Activated effector memory CD4-positive, alpha-beta T cell treated with anti-CD3 and anti-CD28 coated beads, Interleukin-2, amount 50 U/mL, for 16 hours (primary cell): ENCODE measurements around the gene BTK.

Source experiments
- DNase-seq: peaks from one replicate; pipeline ENCODE4 v3.0.0-alpha.2; 2020

BTK gene

GRCh38 chrX:101393530-101394305 is 7.7 kb upstream of the BTK start:
- DNase-seq: no peak

DNA sequence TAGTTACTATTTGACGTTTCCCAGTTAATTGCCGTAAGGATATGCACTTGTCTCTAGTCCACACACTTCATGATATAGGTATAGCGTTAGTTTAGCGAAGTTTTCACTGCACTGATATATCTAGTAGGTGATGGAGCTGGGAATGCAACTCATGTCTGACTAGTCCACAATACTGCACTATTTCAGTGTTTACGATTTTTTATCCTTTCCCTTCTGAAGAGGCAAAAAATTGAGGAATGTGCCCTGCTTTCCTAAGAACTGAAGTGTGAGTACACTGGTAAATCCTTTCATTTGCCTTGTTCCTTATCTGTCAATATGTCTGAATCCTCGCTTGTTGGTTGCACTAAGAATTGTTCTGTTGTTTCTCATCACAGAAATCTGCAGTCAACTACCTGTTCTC is 5.8 kb upstream of the BTK start:
- no peak for DNase-seq

DNA sequence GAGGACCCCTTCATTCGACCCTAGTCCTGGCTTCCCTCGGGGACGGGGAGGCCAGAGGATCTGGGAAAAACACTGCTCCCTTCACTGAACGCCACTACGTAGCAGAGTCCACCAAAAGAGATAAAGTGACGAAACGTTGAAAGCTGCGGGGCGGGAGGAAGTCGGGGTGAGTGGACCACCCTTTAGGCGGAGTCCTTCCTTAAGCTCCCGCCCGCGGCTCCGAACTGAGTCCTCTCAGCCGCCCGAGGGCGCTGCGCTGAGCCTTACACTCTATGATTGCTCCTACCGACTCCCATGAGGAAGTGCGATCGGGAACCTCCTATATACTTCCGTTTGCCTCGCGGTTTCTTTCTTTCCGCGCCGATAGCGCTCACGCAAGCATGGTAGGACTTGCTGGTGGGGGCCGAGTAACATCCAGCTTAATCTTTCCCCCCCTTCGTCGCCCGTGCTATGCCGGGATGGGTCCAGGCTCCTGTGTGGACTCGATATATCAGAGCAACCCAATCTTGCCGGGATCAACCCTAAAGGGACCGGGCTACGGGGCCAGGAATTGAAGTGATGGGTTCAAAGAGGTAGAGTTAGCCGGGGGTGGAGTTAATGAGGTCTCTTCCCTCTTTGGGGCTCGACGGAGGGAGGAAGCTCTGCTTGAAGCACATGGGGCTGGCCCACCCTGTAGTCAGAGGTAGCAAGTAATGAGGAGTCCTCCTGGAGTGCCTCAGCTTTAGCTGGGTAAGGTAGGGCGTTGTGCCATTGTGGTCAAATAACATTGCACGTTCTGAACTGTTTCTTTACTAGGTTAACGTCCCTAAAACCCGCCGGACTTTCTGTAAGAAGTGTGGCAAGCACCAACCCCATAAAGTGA is 4.9 kb upstream of the BTK start, which contains the start of gene RPL36A:
Gene RPL36A (plus strand): TSS at position 348 of the 862 bp plus-strand sequence. CDS start 33 bp downstream, at position 381.
- DNase-seq: peak; percentile 93

DNA sequence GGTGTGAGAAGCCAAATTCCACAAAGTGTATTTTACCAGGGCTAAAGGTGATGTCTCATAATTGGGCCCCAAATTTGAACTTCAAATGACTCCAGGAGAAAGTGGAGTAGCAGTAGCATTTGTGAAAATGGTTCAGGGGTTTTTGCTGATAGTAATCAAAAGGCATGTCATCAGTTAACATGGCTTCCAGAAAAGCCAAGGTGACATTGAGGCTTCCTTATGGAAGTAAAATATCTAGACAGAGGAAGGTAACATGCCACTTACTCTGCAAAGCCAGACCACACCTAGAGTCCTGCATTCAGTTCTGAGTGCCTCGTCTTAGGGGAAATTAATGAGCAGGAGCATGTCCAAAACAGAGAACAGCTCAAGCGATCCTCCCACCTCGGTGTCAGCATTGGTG is 2.6 kb upstream of the BTK start:
- no peak for DNase-seq

DNA sequence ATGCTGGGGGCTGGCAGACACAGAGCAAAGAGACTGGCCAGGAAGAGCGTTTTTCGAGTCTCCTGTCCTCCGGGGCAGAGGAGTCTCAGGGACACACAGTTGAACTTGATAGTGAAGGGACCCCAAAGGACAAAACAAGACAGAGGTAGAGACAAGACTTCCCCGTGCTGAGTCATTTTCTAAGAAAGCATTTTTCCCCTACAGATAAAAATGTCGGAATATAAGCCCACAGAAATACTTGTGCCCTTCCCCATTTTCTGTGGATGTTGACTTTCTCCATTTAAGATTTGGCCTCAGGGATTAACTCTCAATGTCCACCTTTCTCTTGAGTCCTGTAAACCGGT is 523 bp upstream of the BTK start:
- no peak for DNase-seq

DNA sequence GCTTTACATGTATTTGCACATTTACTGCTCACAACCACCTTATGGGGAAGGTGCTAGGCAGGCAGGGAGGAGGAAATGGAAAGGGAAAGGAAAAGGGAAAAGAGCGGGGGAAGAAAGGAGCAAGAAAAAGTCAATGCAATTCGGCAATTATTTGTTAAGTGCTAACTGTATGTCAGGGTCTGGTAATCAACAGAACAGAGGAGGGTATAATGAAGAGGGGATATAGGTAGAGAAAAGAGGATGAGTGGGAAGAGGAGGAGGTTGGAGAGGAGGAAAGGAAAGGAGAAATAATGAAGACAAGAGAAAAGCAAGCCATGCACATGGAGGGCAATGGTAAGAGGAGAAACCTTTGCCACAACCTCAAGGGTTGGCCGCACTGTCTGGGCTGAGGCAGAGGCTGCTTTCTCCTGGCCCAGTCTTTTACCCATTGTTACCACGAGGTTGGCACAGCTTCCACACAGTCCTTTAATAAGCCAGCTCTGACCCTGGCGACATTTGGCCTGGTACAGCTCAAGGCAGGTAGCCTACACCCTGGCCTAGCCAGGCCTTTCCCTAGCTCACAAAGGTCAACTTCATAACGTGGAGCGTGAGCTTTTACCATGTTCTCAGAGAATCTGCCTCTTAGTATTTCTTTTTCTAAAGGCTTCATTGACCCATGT is 836 bp downstream of the BTK start:
- no peak for DNase-seq

GRCh38 chrX:101383679-101384205 is 2.2 kb downstream of the BTK start:
- DNase-seq: no peak

GRCh38 chrX:101377547-101377946 is 8.4 kb downstream of the BTK start:
- no peak for DNase-seq

- DNase-seq: no peak
These were observed 15.0 kb downstream of the BTK start for GRCh38 chrX:101370888-101371504.

DNA sequence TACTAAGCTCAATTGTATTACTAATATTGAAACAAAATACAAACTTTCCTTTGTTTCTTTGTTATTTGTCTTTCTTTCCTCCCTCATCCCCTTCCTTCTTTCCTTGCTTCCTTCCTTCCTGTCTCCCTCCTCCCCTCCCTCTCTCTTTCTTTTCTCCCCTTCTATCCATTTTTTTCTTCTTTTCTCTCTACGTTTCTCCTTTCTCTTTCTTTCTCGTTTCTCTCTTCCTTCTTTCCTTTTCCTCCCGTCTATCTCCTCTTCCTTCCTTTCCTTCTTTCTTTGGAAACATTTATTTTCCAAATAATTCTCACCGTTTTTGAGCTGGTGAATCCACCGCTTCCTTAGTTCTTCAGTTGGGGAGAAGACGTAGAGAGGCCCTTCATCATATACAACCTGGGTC is 16.3 kb downstream of the BTK start:
- no peak for DNase-seq

DNA sequence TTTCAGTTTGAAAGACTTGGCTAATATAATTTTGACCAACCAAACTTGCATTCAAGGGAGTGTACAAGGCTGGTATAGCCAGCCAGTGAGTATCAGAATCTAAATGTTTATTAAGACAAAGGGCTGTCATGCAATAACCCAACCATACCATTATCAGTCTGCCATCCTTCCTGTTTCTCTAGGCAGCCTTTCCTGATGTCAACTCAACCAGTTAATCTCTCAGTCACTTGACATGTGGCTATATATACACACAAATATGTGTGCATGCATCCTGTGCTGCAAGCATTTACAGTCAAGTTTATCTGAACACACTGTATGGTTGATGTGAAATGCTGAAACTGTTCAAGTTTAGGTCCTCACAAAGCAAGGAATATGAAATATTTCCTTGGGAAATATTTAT is 17.2 kb downstream of the BTK start:
- DNase-seq: no peak

DNA sequence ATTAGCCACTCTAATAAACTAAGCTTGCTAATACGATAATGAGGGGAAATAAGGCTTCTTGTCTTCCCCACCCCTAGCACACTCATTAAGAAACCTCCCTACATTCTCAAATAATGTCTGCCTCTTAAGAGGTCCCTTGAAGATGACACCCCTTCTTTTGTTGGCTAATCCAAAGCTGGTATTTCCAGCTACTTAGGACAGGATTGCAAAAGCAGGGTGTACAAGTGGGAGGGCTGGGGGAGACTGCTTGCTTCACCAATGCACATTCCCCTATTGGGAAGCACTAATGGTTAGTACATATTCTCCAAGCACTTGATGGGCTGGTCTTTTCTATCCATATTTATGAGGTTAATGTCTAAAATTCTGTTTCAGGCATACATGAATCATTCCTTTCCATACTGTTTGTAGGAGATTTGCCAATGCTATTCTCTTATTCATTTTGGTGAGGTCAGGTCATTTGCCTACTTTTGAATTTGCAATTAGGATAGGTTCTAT is 20.6 kb downstream of the BTK start:
- no peak for DNase-seq

- DNase-seq: no peak
These were observed 23.2 kb downstream of the BTK start for GRCh38 chrX:101362757-101363156.

- DNase-seq: no peak
These were observed 23.9 kb downstream of the BTK start for GRCh38 chrX:101362116-101362515.

- no peak for DNase-seq
These were observed 25.6 kb downstream of the BTK start for GRCh38 chrX:101360390-101360789.

DNA sequence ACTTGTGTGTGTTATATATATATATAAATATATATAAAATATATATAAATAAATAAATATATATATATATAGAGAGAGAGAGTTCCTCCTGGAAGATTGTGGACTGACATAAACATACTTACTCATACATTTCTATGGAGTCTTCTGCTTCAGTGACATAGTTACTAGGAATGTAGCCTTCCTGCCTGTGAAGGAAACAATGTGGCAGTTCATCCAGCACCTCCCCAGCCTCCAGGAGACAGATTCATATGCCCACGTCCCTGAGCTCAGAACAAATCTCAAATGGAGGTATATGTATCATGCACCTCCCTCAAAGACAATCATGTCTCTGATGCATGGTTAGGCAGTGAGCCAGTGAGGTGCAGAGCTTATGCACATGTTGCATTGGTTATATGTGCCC is 26.0 kb downstream of the BTK start:
- no peak for DNase-seq

- no peak for DNase-seq
These were observed 28.7 kb downstream of the BTK start for GRCh38 chrX:101357166-101357795.

DNA sequence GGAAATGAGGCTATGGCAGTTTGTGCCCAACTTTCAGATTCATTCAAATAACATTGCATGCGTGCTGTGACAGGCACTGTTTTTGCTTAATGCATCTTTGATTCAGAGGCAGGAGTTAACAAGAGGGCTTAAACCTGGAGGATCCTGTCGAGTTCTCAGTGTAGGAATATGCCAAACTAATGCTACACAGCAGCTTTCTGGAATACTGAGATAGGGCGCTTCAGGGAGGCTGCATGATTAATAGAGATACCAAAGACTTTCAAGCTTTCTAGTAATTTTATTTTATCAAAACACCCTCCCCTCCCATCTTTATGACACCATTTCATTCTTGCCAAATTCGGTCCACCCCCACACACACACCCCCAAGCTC is 36.8 kb downstream of the BTK start:
- DNase-seq: no peak

GRCh38 chrX:101348452-101349192 is 37.4 kb downstream of the BTK start, which contains the start of gene TIMM8A:
Gene TIMM8A, minus strand, starts transcription at chrX:101348742. Its CDS starts 78 bp downstream, at chrX:101348664.
- DNase-seq: peak; percentile 93

GRCh38 chrX:101347859-101348451 is 38.0 kb downstream of the BTK start:
- no peak for DNase-seq

- no peak for DNase-seq
These were observed 48.2 kb downstream of the BTK start for GRCh38 chrX:101337776-101338271.
